Stimulated activated naive CD4-positive, alpha-beta T cell (primary cell): ENCODE data around the gene LOC128125822.
"Not testable (repeated sequence)": the region's sequence is repeated elsewhere in the genome, so short reads cannot be mapped to it uniquely, and the experiment has no call there.

Source experiments
- DNase-seq, 6 experiments: peaks; one replicate each; lab custom pipeline; 2025; lab: John Stamatoyannopoulos, UW

LOC128125822 gene

GRCh38 chr6:63582579-63583231 is 10.4 kb downstream of the LOC128125822 start:
- DNase-seq = no peak

DNA sequence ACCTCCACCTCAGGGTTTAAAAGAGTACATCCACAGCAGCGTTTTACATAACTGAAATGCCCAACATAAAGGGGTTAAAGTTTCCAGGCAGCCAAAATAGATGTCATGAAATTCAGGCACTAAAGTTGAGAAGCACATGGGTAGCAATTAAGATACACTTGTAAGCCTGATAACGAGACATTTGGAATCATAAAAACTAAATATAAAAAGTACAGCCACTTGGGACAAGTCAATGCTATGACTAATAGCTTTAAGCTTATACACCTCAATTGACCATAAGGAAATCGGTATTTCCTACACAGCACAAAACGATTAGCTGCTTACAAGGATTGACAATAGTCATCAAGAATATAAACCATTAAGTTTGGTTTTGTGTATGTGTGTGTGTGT is 11.8 kb downstream of the LOC128125822 start:
- no peak for DNase-seq

- DNase-seq = no peak
Observed at GRCh38 chr6:63584566-63584965, 12.3 kb downstream of the LOC128125822 start.

DNA sequence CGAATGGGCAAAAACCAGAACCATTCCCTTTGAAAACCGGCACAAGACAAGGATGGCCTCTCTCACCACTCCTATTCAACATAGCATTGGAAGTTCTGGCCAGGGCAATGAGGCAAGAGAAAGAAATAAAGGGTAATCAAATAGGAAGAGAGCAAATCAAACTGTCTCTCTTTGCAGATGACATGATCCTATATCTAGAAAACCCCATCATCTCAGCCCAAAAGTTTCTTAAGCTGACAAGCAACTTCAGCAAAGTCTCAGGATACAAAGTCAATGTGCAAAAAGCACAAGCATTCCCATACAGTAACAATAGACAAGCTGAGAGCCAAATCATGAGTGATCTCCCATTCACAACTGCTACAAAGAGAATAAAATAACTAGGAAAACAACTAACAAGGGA is 13.4 kb downstream of the LOC128125822 start:
- not testable (repeated sequence) for DNase-seq

DNA sequence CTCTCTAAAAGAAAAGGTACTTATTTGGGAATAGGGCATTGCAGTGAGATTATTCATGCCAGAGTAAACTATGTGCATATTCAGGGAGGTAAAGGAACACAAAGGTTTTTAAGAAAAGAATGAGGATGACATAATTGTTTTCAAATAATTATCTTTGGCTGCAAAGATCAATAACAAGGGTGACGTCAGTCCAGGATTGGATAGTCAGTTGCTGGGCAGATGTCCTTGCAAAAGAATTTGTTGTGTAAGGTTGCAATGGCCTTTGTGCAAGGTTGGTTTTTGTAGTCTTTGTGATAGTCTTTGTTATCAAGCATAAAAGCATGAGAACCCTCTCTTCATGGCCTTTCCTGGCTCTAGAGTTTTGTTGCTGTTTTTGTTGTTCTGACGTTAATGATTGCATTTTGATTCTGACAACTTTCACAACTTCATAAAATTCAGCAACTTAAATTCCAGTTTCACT is 17.7 kb downstream of the LOC128125822 start:
- no peak for DNase-seq

DNA sequence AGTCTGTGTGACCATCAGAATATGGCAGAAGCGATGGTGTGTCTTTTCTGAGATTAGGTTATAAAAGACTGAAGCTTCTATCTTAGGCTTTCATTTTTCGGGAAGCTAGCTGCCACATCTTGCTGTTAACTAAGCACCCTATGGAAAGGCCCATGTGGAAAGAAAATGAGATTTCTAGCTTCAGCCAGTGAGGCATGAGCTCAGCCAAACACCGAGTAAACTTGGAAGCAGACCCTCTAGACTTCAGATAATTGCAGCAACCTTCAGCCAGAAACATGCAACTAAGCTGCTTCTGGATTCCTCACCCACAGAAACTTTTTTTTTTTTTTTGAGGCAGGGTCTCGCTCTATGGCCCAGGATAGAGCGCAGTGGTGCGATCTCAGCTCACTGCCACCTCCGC is 20.6 kb downstream of the LOC128125822 start:
- no peak for DNase-seq

GRCh38 chr6:63597141-63598048 is 25.1 kb downstream of the LOC128125822 start:
- DNase-seq = no peak

DNA sequence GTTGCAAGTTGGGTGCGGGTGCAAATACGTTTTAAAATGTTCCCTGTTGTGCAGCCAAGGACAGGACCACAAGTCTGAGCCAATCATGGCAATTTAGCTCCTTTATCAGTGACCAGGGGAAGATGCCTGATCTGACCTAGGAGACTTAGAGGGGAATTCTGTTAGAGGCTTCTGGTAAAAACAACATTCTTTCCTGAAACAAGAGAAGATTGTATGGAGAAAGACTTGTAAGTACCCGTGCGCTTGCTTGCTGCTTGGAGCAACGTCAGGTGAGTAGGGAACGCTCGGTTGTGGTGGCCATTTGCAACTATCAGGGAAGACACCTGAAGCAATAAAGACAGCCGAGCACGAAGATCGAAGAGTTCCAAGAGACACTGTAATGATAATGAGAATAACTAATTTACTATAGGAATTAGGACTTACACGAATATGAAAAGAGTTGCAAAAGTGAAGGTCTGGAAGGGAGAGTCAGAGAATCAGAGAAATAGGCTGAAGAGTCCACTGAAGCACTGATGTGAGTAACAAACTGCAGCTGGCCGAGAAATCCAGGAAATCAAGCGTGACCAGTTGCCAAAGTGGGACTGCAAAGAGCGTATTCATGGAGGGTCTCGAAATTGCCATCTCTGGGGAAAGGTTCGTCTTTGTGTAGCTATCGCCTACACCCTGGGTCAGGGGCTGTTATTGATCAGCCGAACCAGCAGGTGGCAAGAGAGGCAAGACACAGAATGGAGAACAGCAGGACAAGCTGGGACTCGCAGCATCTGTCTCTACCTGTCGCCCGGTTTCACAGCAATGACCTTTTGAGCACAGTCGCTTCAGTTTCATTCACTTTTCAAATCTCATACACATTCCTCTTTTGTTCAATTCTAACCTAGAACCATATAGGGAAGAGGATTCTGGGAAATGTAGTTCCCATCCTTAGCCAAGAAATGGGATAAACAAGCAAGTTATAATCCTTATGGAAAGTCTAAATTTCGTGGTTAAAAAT is 26.1 kb downstream of the LOC128125822 start:
- DNase-seq = peak; percentile 48 to 76 (median 64)

DNA sequence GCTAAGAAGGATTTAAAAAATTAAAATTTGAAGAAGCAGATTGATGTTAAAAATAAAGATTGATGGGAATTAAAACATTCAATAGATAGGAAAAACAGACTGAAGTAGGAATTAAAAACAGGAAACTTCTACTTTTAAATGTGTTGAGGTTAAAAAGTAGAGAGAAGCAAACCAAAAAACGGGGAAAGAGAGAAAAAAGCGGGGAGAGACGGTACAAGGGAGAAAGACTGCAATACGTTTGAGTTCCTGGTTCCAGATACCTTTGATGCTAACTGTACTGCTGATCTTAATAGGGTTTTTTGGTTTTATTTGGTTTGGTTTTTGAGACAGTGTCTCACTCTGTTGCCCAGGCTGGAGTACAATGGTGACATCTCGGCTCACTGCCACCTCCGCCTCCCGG is 27.0 kb downstream of the LOC128125822 start:
- no peak for DNase-seq

DNA sequence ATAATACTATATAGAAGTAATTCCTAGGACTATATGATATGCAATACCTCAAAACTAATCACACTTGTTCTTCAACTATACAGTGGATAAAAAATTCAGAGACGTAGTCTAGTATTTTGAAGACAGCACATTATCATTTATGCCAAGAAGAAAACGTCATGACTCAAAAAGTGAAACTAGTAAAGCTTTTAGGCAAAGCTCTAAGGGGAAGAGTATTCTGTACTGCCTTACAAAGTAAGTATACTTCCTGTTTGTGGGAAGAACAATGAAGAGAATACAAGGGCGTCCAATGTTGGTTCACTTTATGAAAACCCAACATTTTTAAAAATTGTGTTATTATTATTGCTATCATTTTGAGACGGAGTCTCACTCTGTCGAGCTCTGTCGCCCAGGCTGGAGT is 27.9 kb downstream of the LOC128125822 start:
- no peak for DNase-seq

DNA sequence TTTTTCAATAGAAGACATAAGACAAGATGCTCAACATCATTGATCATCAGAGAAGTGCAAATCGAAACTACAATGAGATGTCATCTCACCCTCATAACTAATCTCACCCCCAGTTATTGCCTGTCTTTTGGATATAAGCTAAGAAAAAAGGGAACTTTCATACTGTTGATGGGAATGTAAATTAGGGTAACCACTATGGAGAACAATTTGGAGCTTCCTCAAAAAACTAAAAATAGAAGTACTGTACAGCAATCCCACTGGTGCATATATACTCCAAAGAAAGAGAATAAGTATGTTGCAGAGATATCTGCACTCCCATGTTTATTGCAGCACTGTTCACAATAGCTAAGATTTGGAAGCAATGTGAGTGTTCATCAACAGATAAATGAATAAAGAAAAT is 37.0 kb downstream of the LOC128125822 start:
- no peak for DNase-seq

DNA sequence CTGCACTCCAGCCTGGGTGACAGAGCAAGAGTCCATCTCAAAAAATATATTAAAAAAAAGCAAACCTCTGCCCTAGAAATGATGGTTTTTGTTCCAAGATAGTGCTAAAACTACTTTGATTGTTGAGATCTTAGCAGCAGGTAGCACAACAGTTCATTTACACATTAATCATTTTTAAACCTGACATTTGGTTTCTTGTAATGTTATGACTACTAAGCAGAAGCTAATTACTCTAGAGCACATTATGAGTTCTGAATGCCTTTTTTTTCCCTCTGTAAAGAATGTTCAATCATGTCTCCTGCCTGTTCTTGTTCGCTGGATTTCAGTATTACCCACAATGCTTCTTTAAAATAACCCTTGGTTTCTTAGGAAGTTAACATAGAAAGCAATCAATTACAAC is 38.7 kb downstream of the LOC128125822 start:
- DNase-seq = no peak

- no peak for DNase-seq
Observed at GRCh38 chr6:63611560-63611959, 39.3 kb downstream of the LOC128125822 start.

GRCh38 chr6:63615590-63615989 is 43.3 kb downstream of the LOC128125822 start:
- no peak for DNase-seq
